K562 (cell line): ENCODE data around the gene ITSN1. TPM values are rescaled to one million over a fixed set of nuclear protein-coding genes. Genes with fewer than 3 reads are reported as not detected.
A peak's percentile ranks its signal among the peaks of the same experiment; 100 is the strongest.

Experiments used
- ATAC-seq: fragments of 200-7000 bp; cut with Tn5 transposase; 3 replicates; pipeline ENCODE4 v1.9.1; 2020; ENCODE audit warnings: moderate library complexity
- BruUV-seq: library from RNA; stranded (reverse); fragments of 400-500 nt; replicated peaks from 2 replicates; lab custom pipeline; 2021; lab: Mats Ljungman, UMichigan
- CTCF ChIA-PET: fragments of 300-600 bp; formaldehyde crosslinking; extraction: SDS; loops from one replicate; lab custom pipeline; 2021; ENCODE audit warnings: low intra/inter-chr PET ratio; lab: Yijun Ruan, JAX
- POLR2A ChIA-PET: fragments of 300-600, 350-650 bp; sonication (Branson Sonifier 250); formaldehyde crosslinking; extraction: SDS; loops from one replicate; lab custom pipeline; 2021; ENCODE audit warnings: antibody characterized with exemption, inconsistent platforms; lab: Yijun Ruan, JAX
- DNase-seq, 4 experiments: peaks; one replicate each; pipeline versions ENCODE4 v3.0.0 to v3.0.0-alpha.2; 2011 to 2018; ENCODE audit warnings: low spot score in 3 of 4, mixed read lengths in 3 of 4; ENCODE audit errors: extremely low read depth in 1 of 4
- FAIRE-seq: peaks from 2 replicates; lab custom pipeline; 2011; peaks lifted over from hg19 to GRCh38; lab: Jason Lieb, UNC
- H2AFZ ChIP-seq: 2 replicates; pipeline ENCODE4 v1.6.0; 2011; ENCODE audit warnings: low read depth, low read length, control low read depth, inconsistent platforms
- H3K27ac ChIP-seq: fragments of 200-600 bp; 3 replicates; pipeline ENCODE4 v1.8.0; 2011; ENCODE audit warnings: low read depth, mild to moderate bottlenecking, control low read depth, inconsistent platforms, low read length, moderate library complexity, mixed read lengths; ENCODE audit errors: extremely low read depth
- H3K27me3 ChIP-seq, 2 experiments: fragments of 300-600 bp in 1 of 2; 2 replicates in 1 of 2; 3 replicates in 1 of 2; pipeline versions ENCODE4 v1.6.0 to v1.8.0; 2011; ENCODE audit warnings: inconsistent platforms in 2 of 2, low read length in 2 of 2, mild to moderate bottlenecking in 1 of 2, mixed read lengths in 1 of 2, moderate library complexity in 1 of 2; ENCODE audit not compliant: control insufficient read depth in 2 of 2, insufficient read depth in 2 of 2
- H3K36me3 ChIP-seq: fragments of 300-600 bp; 3 replicates; pipeline ENCODE4 v1.8.0; 2011; ENCODE audit warnings: mild to moderate bottlenecking, low read length, inconsistent platforms; ENCODE audit not compliant: control insufficient read depth, insufficient read depth
- H3K4me1 ChIP-seq, 2 experiments: fragments of 200-600 bp in 1 of 2; replicated peaks in 1 of 2; 2 replicates in 1 of 2; 3 replicates in 1 of 2; pipeline versions ENCODE4 v1.5.1 to v1.8.0; 2011; ENCODE audit warnings: inconsistent platforms in 2 of 2, low read length in 2 of 2, mild to moderate bottlenecking in 1 of 2, mixed read lengths in 1 of 2, moderate library complexity in 1 of 2; ENCODE audit not compliant: control insufficient read depth in 2 of 2, insufficient read depth in 2 of 2
- H3K4me2 ChIP-seq: 2 replicates; pipeline ENCODE4 v1.6.1; 2011; ENCODE audit warnings: low read length, control low read depth, inconsistent platforms, mixed read lengths; ENCODE audit not compliant: insufficient read depth
- H3K4me3 ChIP-seq: fragments of 200-600 bp; sonication (generic), shearing (Covaris generic); 2 replicates; pipeline ENCODE4 v1.5.1; 2016; ENCODE audit warnings: control low read depth, inconsistent platforms
- H3K79me2 ChIP-seq: fragments of 200-600 bp; 3 replicates; pipeline ENCODE4 v1.8.0; 2011; ENCODE audit warnings: low read length, inconsistent platforms; ENCODE audit not compliant: control insufficient read depth, insufficient read depth
- H3K9ac ChIP-seq, 2 experiments: 2 replicates each; pipeline versions ENCODE4 v1.6.0 to v1.6.1; 2011; ENCODE audit warnings: low read depth in 2 of 2, low read length in 2 of 2, control low read depth in 1 of 2, inconsistent platforms in 1 of 2, mild to moderate bottlenecking in 1 of 2, mixed read lengths in 1 of 2; ENCODE audit not compliant: insufficient read depth in 1 of 2
- H3K9me1 ChIP-seq: one replicate; pipeline ENCODE4 v1.6.0; 2011; ENCODE audit warnings: inconsistent platforms, mild to moderate bottlenecking, low read length, moderate library complexity; ENCODE audit not compliant: control insufficient read depth, insufficient read depth
- H3K9me3 ChIP-seq: replicated peaks from 2 replicates; pipeline ENCODE4 v1.5.1; 2011; ENCODE audit warnings: low read depth, low read length, inconsistent platforms; ENCODE audit not compliant: control insufficient read depth, insufficient read depth
- H4K20me1 ChIP-seq: replicated peaks from 2 replicates; pipeline ENCODE4 v1.6.1; 2011; ENCODE audit warnings: low read length, inconsistent platforms, mixed read lengths; ENCODE audit not compliant: control insufficient read depth, insufficient read depth
- FOS ChIP-seq: IDR thresholded peaks from 3 replicates; pipeline ENCODE4 v1.6.1; 2011; ENCODE audit not compliant: insufficient read length; ENCODE audit errors: extremely low read depth
- IFI16 ChIP-seq: fragments of 250-450 bp; sonication (Bioruptor Pico); IDR thresholded peaks from 2 replicates; pipeline ENCODE4 v2.1.2; 2022; ENCODE audit warnings: mild to moderate bottlenecking, inconsistent platforms
- PHTF2 ChIP-seq: fragments of 250-450 bp; sonication (Bioruptor Pico); IDR thresholded peaks from 2 replicates; pipeline ENCODE4 v1.5.0; 2021; ENCODE audit warnings: mild to moderate bottlenecking
- RBM25 ChIP-seq: fragments of 200-400 bp; formaldehyde crosslinking; IDR thresholded peaks from 2 replicates; pipeline ENCODE4 v1.6.1; 2018; ENCODE audit warnings: low read length, low read depth, moderate library complexity; ENCODE audit not compliant: severe bottlenecking
- TEAD4 ChIP-seq, 2 experiments: sonication (generic) in 1 of 2; formaldehyde crosslinking in 1 of 2; IDR thresholded peaks; 2 replicates each; pipeline versions ENCODE4 v1.6.1 to v1.8.0; 2012 to 2022; ENCODE audit warnings: borderline replicate concordance in 1 of 2, inconsistent platforms in 1 of 2, low read length in 1 of 2, mild to moderate bottlenecking in 1 of 2, missing genetic modification reagents in 1 of 2
- TGIF2 ChIP-seq: sonication (generic); formaldehyde crosslinking; IDR thresholded peaks from 2 replicates; pipeline ENCODE4 v1.8.1; 2022; ENCODE audit warnings: mild to moderate bottlenecking, missing genetic modification reagents, moderate library complexity
- ZNF121 ChIP-seq: sonication (generic); formaldehyde crosslinking; conservative IDR thresholded peaks from 2 replicates; pipeline ENCODE4 v1.8.0; 2022; ENCODE audit warnings: missing genetic modification reagents
- WGBS: fragments of 100-300 bp; shearing (Covaris generic); methylation state at CpG from one replicate; pipeline ENCODE4 v1.1.6; 2016; ENCODE audit warnings: low coverage, mixed read lengths; ENCODE audit not compliant: insufficient coverage; ENCODE audit errors: missing lambda C conversion rate; 5-methylcytosine and 5-hydroxymethylcytosine counted together
- in situ Hi-C: fragments of 300-500 bp; cut with MboI; formaldehyde crosslinking; loops from 4 replicates; pipeline ENCODE4 v1.15.0; 2018; ENCODE audit warnings: inconsistent platforms, mixed read lengths
- intact Hi-C: fragments of 100-400 bp; cut with micrococcal nuclease; formaldehyde crosslinking; loops from 2 replicates; pipeline ENCODE4 v1.14.2; 2022
- polyA plus RNA-seq, 8 experiments: library from polyadenylated mRNA; depleted of rRNA in 4 of 8; stranded (reverse) in 5 of 8; unstranded in 3 of 8; fragments of >200 nt; fragmentation: Nextera tagmentation in 2 of 8; fragmentation: Illumina TruSeq in 1 of 8; extraction: Ambion mirVana in 2 of 8; extraction: Trizol in 1 of 8; gene quantifications; 2 replicates each; pipeline versions ENCODE4 v1.2.1 to v1.2.3, GENCODE V29; 2011 to 2014; ENCODE audit warnings: inconsistent platforms in 1 of 8, missing spikeins in 1 of 8
- total RNA-seq, 7 experiments: library from RNA; depleted of rRNA in 6 of 7; stranded (reverse); fragments of >200 nt in 6 of 7; fragmentation: Illumina TruSeq in 2 of 7; extraction: Trizol in 2 of 7; gene quantifications; 2 replicates each; pipeline versions ENCODE4 v1.2.1 to v1.2.3, GENCODE V29; 2011 to 2021; ENCODE audit warnings: low replicate concordance in 1 of 7

Gene ITSN1
- total and polyA plus RNA-seq, 9 of the 15 experiments (the other 6 are each of a cell fraction or from before 2014, with no cell fraction given), result 1.1 to 12.6 (median 4.8) TPM

- intact Hi-C loops (no loop called here), in situ Hi-C loops (no loop called here)
- no peaks in the 10 kb centered on the region for H4K20me1 ChIP-seq
- H3K27ac ChIP-seq, result no peak overlapping the region
- no peaks in the 10 kb centered on the region for H3K79me2 ChIP-seq
- no peak overlapping the region for H3K4me3 ChIP-seq
- ATAC-seq, result no peak
- WGBS, result 49% methylated on average over 3 of the region's 3 CpGs
- no peak for DNase-seq
- no peak overlapping the region for H3K9ac ChIP-seq
- no peak overlapping the region for H3K4me2 ChIP-seq
- H3K4me1 ChIP-seq, result peaks cover 0 to 5% of the 10 kb centered on the region in 2 experiments; a peak in 2 of 5 replicates
- H2AFZ ChIP-seq, result no peak overlapping the region
- TF ChIP-seq TGIF2 (CRISPR knock-in tag), result no peak
- TF ChIP-seq RBM25, result peak; percentile 46
- TF ChIP-seq PHTF2 (CRISPR knock-in tag), result no peak
- no peak for TF ChIP-seq FOS
- TF ChIP-seq TEAD4 (IDR thresholded peaks at IDR 0.05; ENCODE audit: low read length), result no peak
- no peak for TF ChIP-seq TEAD4 (CRISPR knock-in tag; IDR thresholded peaks at IDR 0.05; ENCODE audit: borderline replicate concordance)
- no peak for TF ChIP-seq IFI16 (CRISPR knock-in tag)
- peak; percentile 96 for TF ChIP-seq ZNF121 (CRISPR knock-in tag)
- peaks cover 5% of the 10 kb centered on the region for H3K9me3 ChIP-seq
- ChIA-PET POLR2A (interaction anchor here (1.0 kb wide), 1 partner anchor 19 kb away, joined by 3 read pairs; no protein-coding TSS in a partner anchor), CTCF (no interaction called here)
- H3K9me1 ChIP-seq, result no peaks in the 10 kb centered on the region
- no peak for FAIRE-seq
- BruUV-seq, result no TSS peak
- no peaks in the 10 kb centered on the region for H3K36me3 ChIP-seq
- no peaks in the 10 kb centered on the region for H3K27me3 ChIP-seq
Measured at GRCh38 chr21:33748903-33749302, 106.6 kb downstream of the ITSN1 start.
